ENCODE measurements around the gene PHYHD1.

GRCh38 chr9:128882677-128883603 is 37.8 kb upstream of the PHYHD1 start:
- TF ChIP-seq CTCF (IDR thresholded peaks at IDR 0.05) (no peak), POLR2A (IDR thresholded peaks at IDR 0.05) (no peak), EP300 (IDR thresholded peaks at IDR 0.05) (no peak)

Data from tibial nerve (tissue), 4 donors.